Prostate gland (tissue), 2 donors: ENCODE data around the gene ALDH3B1. TPM values are rescaled to one million over a fixed set of nuclear protein-coding genes. Genes with fewer than 3 reads are reported as not detected.

Source experiments
- DNase-seq: peaks from one replicate; pipeline ENCODE4 v3.0.0-alpha.2; 2019; ENCODE audit warnings: low spot score
- H3K27ac ChIP-seq, 2 donors: fragments of 200-600 bp; sonication (generic); 2 replicates each; pipeline ENCODE4 v1.5.1; 2017 to 2019
- H3K27me3 ChIP-seq: fragments of 200-600 bp; sonication (generic); replicated peaks from 2 replicates; pipeline ENCODE4 v1.5.1; 2019; ENCODE audit not compliant: insufficient read depth
- H3K36me3 ChIP-seq, 2 donors: fragments of 200-600 bp; sonication (generic); 1 replicate in 1 of 2; 2 replicates in 1 of 2; pipeline versions ENCODE4 v1.5.1 to v1.8.1; 2017 to 2019
- H3K4me1 ChIP-seq: fragments of 200-600 bp; sonication (generic); replicated peaks from 2 replicates; pipeline ENCODE4 v1.5.1; 2019
- H3K4me3 ChIP-seq, 2 donors: fragments of 200-600 bp; sonication (generic); 2 replicates each; pipeline ENCODE4 v1.5.1; 2017 to 2019
- H3K9me3 ChIP-seq: fragments of 200-600 bp; sonication (generic); 2 replicates; pipeline ENCODE4 v1.5.1; 2017
- CTCF ChIP-seq, 4 experiments: fragments of 200-600 bp in 2 of 4; fragments of 450-650 bp in 2 of 4; sonication (generic) in 2 of 4; IDR thresholded peaks; 1 replicate in 3 of 4; 2 replicates in 1 of 4; pipeline ENCODE4 v1.5.1; 2016 to 2019; ENCODE audit warnings: antibody characterized with exemption in 4 of 4, mild to moderate bottlenecking in 2 of 4, moderate library complexity in 2 of 4
- POLR2A ChIP-seq: fragments of 450-650 bp; IDR thresholded peaks from one replicate; pipeline ENCODE4 v1.6.1; 2016; ENCODE audit warnings: antibody characterized with exemption, mild to moderate bottlenecking
- POLR2AphosphoS5 ChIP-seq: sonication (generic); formaldehyde crosslinking; IDR thresholded peaks from one replicate; pipeline ENCODE4 v1.6.1; 2017; ENCODE audit warnings: antibody characterized with exemption
- WGBS: methylation state at CpG from one replicate; pipeline ENCODE4 v1.1.5; 2018; 5-methylcytosine and 5-hydroxymethylcytosine counted together
- intact Hi-C: fragments of 100-400 bp; cut with DNase I; formaldehyde crosslinking; loops from one replicate; pipeline ENCODE4 v1.14.2; 2022
- total RNA-seq, 2 donors: library from RNA; depleted of rRNA; stranded (reverse); fragments of >200 nt; gene quantifications; one replicate each; pipeline ENCODE4 v1.1.0, GENCODE V29; 2016

Gene ALDH3B1
- total RNA-seq, 2 donors from 2014 or later = 7.2 to 7.9 TPM

GRCh38 chr11:68041617-68042218 is 31.6 kb downstream of the ALDH3B1 start:
- Histone ChIP-seq H3K4me1 (peaks cover 10% of the 10 kb centered on the region), H3K27ac (peak overlapping the region; percentile 80 to 88)
- intact Hi-C loops = loop anchor here (5.0 kb wide), 1 partner anchor 166 kb away; no protein-coding TSS in a partner anchor

GRCh38 chr11:68042219-68043028 is 32.3 kb downstream of the ALDH3B1 start:
- DNase-seq = no peak
- H3K27ac ChIP-seq = peak overlapping the region; percentile 58 to 88
- H3K9me3 ChIP-seq = no peaks in the 10 kb centered on the region
- WGBS = 92% methylated on average over 25 of the region's 27 CpGs
- TF ChIP-seq CTCF (IDR thresholded peaks at IDR 0.05) (no peak), POLR2AphosphoS5 (no peak), POLR2A (no peak)
- peaks cover 10% of the 10 kb centered on the region for H3K4me1 ChIP-seq
- H3K27me3 ChIP-seq = no peaks in the 10 kb centered on the region
- intact Hi-C loops = loop anchor here (5.0 kb wide), 1 partner anchor 165 kb away; no protein-coding TSS in a partner anchor
- no peak overlapping the region for H3K4me3 ChIP-seq
- H3K36me3 ChIP-seq = peaks cover 0 to 12% of the 10 kb centered on the region in 2 donors

More at GRCh38 chr11:68041617-68042218, 31.6 kb downstream of the ALDH3B1 start:
- Histone ChIP-seq H3K36me3 (peaks cover 0 to 12% of the 10 kb centered on the region in 2 donors), H3K9me3 (no peaks in the 10 kb centered on the region), H3K27me3 (no peaks in the 10 kb centered on the region), H3K4me3 (no peak overlapping the region)
- WGBS = 85% methylated on average over 12 of the region's 12 CpGs
- TF ChIP-seq POLR2AphosphoS5 = no peak
- no peak for TF ChIP-seq CTCF (IDR thresholded peaks at IDR 0.05)
- no peak for TF ChIP-seq POLR2A
- no peak for DNase-seq

GRCh38 chr11:68043029-68043348 is 32.9 kb downstream of the ALDH3B1 start:
- intact Hi-C loops = loop anchor here (5.0 kb wide), 1 partner anchor 164 kb away; no protein-coding TSS in a partner anchor
- H3K36me3 ChIP-seq = peaks cover 0 to 12% of the 10 kb centered on the region in 2 donors
- no peak for DNase-seq
- 71% methylated on average over 3 of the region's 8 CpGs for WGBS
- peaks cover 10% of the 10 kb centered on the region for H3K4me1 ChIP-seq
- H3K9me3 ChIP-seq = no peaks in the 10 kb centered on the region
- H3K4me3 ChIP-seq = no peak overlapping the region
- H3K27me3 ChIP-seq = no peaks in the 10 kb centered on the region
- TF ChIP-seq POLR2A (no peak), POLR2AphosphoS5 (no peak), CTCF (IDR thresholded peaks at IDR 0.05) (no peak)
- peak overlapping the region; percentile 58 to 65 for H3K27ac ChIP-seq

GRCh38 chr11:68043349-68044144 is 33.4 kb downstream of the ALDH3B1 start:
- DNase-seq = no peak

More at GRCh38 chr11:68043349-68044144, 33.4 kb downstream of the ALDH3B1 start:
- Histone ChIP-seq H3K4me3 (no peak overlapping the region), H3K27ac (peak overlapping the region; percentile 58 to 65), H3K4me1 (peaks cover 4% of the 10 kb centered on the region), H3K27me3 (no peaks in the 10 kb centered on the region), H3K9me3 (no peaks in the 10 kb centered on the region), H3K36me3 (peaks cover 0 to 12% of the 10 kb centered on the region in 2 donors)
- no peak for TF ChIP-seq POLR2AphosphoS5
- TF ChIP-seq CTCF (IDR thresholded peaks at IDR 0.05) = no peak
- no peak for TF ChIP-seq POLR2A
- intact Hi-C loops = loop anchor here (5.0 kb wide), 1 partner anchor 164 kb away; no protein-coding TSS in a partner anchor
- 71% methylated on average over 36 of the region's 36 CpGs for WGBS
